VCaP (cell line): ENCODE results near the gene ZW10.

Source experiments
- H3K27ac ChIP-seq: fragments of 450-650 bp; 2 replicates; pipeline ENCODE4 v1.5.1; 2017
- TF ChIP-seq, protein P1 (sequence below): fragments of 450-650 bp; conservative IDR thresholded peaks from 2 replicates; pipeline ENCODE4 v1.5.1; 2017; ENCODE audit warnings: mild to moderate bottlenecking, moderate library complexity

ZW10 gene

DNA sequence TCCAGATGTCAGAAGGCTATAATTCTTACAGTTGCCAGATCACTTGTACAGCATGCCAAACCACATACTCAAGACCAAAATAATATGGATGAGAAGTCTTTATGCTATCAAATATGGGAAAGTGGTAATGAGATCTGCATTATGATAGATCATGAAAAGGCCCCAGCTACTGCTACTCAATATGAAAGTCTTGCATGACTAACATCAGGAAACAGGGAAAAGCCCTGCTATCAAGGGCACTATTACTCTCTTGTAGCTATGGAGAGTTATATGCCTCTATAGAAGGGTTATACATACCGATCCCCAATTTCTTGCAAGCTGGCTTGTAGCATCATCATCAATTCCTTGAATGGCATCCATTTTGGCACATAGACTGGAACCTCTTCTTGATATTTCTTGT lies 37.2 kb downstream of the ZW10 start:
- TF ChIP-seq, protein P1, sequence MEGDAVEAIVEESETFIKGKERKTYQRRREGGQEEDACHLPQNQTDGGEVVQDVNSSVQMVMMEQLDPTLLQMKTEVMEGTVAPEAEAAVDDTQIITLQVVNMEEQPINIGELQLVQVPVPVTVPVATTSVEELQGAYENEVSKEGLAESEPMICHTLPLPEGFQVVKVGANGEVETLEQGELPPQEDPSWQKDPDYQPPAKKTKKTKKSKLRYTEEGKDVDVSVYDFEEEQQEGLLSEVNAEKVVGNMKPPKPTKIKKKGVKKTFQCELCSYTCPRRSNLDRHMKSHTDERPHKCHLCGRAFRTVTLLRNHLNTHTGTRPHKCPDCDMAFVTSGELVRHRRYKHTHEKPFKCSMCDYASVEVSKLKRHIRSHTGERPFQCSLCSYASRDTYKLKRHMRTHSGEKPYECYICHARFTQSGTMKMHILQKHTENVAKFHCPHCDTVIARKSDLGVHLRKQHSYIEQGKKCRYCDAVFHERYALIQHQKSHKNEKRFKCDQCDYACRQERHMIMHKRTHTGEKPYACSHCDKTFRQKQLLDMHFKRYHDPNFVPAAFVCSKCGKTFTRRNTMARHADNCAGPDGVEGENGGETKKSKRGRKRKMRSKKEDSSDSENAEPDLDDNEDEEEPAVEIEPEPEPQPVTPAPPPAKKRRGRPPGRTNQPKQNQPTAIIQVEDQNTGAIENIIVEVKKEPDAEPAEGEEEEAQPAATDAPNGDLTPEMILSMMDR = no peak
- no peak overlapping the region for H3K27ac ChIP-seq

DNA sequence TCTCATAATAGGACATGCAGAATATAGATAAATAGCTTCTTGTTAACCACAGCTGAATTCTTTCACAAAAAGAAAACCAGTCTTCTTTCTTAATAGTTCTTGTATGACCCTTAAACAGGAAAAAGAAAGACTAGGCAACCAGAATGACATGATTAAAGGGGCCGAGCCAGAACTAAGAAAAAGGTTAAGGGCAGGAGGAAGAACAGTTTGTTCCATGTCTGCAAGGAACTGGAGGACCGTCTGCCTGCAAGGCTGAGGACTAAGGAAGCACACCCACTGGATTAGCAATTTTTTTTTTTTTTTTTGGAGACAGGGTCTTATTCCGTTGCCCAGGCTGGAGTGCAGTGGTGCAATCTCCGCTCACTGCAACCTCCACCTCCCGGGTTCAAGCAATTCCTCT lies 41.4 kb downstream of the ZW10 start:
- H3K27ac ChIP-seq = no peak overlapping the region
- TF ChIP-seq, protein P1 = no peak

DNA sequence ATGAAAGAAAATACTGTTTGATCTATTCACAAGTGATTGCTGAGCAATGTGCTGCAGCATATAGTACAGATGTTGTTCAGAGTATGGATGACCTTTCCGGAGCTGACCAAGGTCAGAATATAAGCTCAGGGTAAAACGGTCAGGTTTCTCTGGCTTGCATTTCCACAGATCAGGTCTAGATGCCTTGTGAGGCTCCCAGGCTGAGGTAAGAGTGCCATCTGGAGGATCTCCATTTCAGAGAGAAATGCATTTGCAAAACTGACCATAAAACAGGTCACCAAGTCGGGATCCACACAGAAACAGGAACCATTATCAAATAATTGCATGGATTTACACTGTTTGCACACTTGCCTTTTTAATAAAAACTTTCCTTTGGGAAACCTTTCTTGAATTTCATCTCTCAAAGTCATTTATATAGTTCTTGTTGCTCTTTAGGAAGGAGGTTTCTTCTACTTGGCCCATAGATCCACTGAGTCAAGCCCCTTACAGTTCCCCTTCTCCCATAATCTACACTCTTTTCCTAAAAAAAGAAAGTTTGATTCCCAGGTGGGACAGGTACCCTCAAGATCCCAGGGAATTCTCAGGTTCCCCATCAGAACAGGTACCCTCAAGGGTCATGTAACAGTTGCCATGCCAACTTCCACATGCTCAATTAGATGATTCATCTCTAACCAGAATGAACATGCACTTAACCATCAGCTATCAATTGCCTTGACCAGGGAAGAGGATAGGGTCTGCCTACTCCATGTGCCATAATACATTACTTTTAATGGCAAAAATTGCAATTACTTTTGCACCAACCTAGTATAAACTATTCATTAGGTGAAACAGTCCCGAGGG lies 42.4 kb downstream of the ZW10 start:
- TF ChIP-seq, protein P1 = peak; percentile 96
- no peak overlapping the region for H3K27ac ChIP-seq

GRCh38 chr11:113729456-113729855 lies 44.0 kb downstream of the ZW10 start:
- TF ChIP-seq, protein P1 = no peak
- H3K27ac ChIP-seq = no peak overlapping the region

DNA sequence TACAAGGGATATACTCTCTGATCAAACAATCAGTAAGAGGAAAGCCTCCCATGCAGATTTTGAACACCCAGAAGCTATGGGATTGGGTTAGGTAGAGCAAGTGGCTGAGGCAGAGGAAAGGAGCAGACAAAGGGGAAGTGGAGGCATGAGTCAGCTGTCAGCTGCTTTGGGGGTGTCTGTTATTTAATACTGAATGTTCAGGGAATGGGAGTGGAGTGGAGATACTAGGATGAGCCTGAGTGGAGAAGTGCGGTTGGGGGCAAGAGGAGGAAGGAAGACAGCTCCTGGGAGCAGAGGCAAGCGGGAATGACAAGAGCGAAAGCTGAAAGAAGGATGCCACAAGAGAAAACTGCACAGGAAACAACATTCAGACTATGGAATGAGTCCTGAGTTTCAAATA lies 44.7 kb downstream of the ZW10 start:
- H3K27ac ChIP-seq = no peak overlapping the region
- TF ChIP-seq, protein P1 = no peak

GRCh38 chr11:113725913-113726312 lies 47.6 kb downstream of the ZW10 start:
- TF ChIP-seq, protein P1 = no peak
- no peak overlapping the region for H3K27ac ChIP-seq

GRCh38 chr11:113725407-113725806 lies 48.1 kb downstream of the ZW10 start:
- H3K27ac ChIP-seq = no peak overlapping the region
- TF ChIP-seq, protein P1 = no peak
